Stimulated activated CD8-positive, alpha-beta memory T cell treated with anti-CD3 and anti-CD28 coated beads, Interleukin-4, amount 100 ng/mL, for 48 hours (primary cell): ENCODE results near the gene TBL2.
"Not testable (repeated sequence)": the region's sequence is repeated elsewhere in the genome, so short reads cannot be mapped to it uniquely, and the experiment has no call there.

Source experiments
- DNase-seq: peaks from one replicate; pipeline ENCODE4 v3.0.0-alpha.2; 2020

The TBL2 gene

GRCh38 chr7:73578342-73579128, at the start of gene TBL2:
TSS of gene TBL2 (minus strand) at chr7:73578579. CDS start at chr7:73578549, 30 bp downstream.
- DNase-seq: peak; percentile 99

- DNase-seq: no peak
Observed at GRCh38 chr7:73626814-73627213, 48.4 kb upstream of the TBL2 start.

GRCh38 chr7:73625276-73625675, 46.9 kb upstream of the TBL2 start:
- no peak for DNase-seq

- no peak for DNase-seq
Observed at GRCh38 chr7:73624669-73625001, 46.3 kb upstream of the TBL2 start.

- DNase-seq: peak; percentile 79
Observed at GRCh38 chr7:73623798-73624668, 45.7 kb upstream of the TBL2 start, which contains the start of gene MLXIPL. TSS of gene MLXIPL (minus strand) at chr7:73624522. CDS start at chr7:73624492, 30 bp downstream.

- no peak for DNase-seq
Observed at GRCh38 chr7:73622909-73623797, 44.8 kb upstream of the TBL2 start.

GRCh38 chr7:73622527-73622908, 44.1 kb upstream of the TBL2 start:
- DNase-seq: no peak

GRCh38 chr7:73621168-73622063, 43.0 kb upstream of the TBL2 start:
- DNase-seq: no peak

GRCh38 chr7:73619394-73619793, 41.0 kb upstream of the TBL2 start:
- not testable (repeated sequence) for DNase-seq

GRCh38 chr7:73618538-73618937, 40.2 kb upstream of the TBL2 start:
- DNase-seq: no peak

- not testable (repeated sequence) for DNase-seq
Observed at GRCh38 chr7:73617520-73617919, 39.1 kb upstream of the TBL2 start.

- no peak for DNase-seq
Observed at GRCh38 chr7:73615886-73616285, 37.5 kb upstream of the TBL2 start.

GRCh38 chr7:73614937-73615336, 36.6 kb upstream of the TBL2 start:
- not testable (repeated sequence) for DNase-seq

GRCh38 chr7:73613954-73614735, 35.8 kb upstream of the TBL2 start:
- DNase-seq: no peak

GRCh38 chr7:73612598-73613269, 34.4 kb upstream of the TBL2 start:
- no peak for DNase-seq

GRCh38 chr7:73611017-73611555, 32.7 kb upstream of the TBL2 start:
- no peak for DNase-seq

- DNase-seq: no peak
Observed at GRCh38 chr7:73610105-73610504, 31.7 kb upstream of the TBL2 start.

GRCh38 chr7:73607692-73607983, 29.3 kb upstream of the TBL2 start:
- DNase-seq: not testable (repeated sequence)

GRCh38 chr7:73606801-73607691, 28.7 kb upstream of the TBL2 start:
- DNase-seq: peak; percentile 86
